Gastroesophageal sphincter (tissue), 3 donors: ENCODE results near the gene KLHL18.

Experiments
- CTCF ChIP-seq, 4 experiments: fragments of 200-600 bp in 2 of 4; fragments of 450-650 bp in 2 of 4; sonication (generic) in 1 of 4; IDR thresholded peaks; one replicate each; pipeline ENCODE4 v1.5.1; 2017 to 2019; ENCODE audit warnings: antibody characterized with exemption in 4 of 4, mild to moderate bottlenecking in 2 of 4, moderate library complexity in 2 of 4
- EP300 ChIP-seq: sonication (generic); formaldehyde crosslinking; IDR thresholded peaks from one replicate; pipeline ENCODE4 v1.6.1; 2017; ENCODE audit warnings: antibody characterized with exemption, mild to moderate bottlenecking
- POLR2A ChIP-seq, 2 donors: fragments of 450-650 bp; IDR thresholded peaks; one replicate each; pipeline ENCODE4 v1.6.1; 2017; ENCODE audit warnings: antibody characterized with exemption in 2 of 2, mild to moderate bottlenecking in 2 of 2, moderate library complexity in 1 of 2
- POLR2AphosphoS5 ChIP-seq: sonication (generic); formaldehyde crosslinking; IDR thresholded peaks from one replicate; pipeline ENCODE4 v1.6.1; 2017; ENCODE audit warnings: antibody characterized with exemption

- TF ChIP-seq CTCF (IDR thresholded peaks at IDR 0.05) (no peak), EP300 (no peak), POLR2A (IDR thresholded peaks at IDR 0.05) (no peak), POLR2AphosphoS5 (no peak)
Measured at GRCh38 chr3:47293822-47294221, 11.1 kb downstream of the KLHL18 start.
